Astrocyte of the cerebellum (primary cell): ENCODE measurements around the gene OPRL1.
"Not testable (repeated sequence)": the region's sequence is repeated elsewhere in the genome, so short reads cannot be mapped to it uniquely, and the experiment has no call there.

Experiments
- DNase-seq: peaks from one replicate; pipeline ENCODE4 v3.0.0-alpha.2; 2011; ENCODE audit warnings: low read depth
- H3K4me3 ChIP-seq: 2 replicates; pipeline ENCODE4 v1.5.1; 2011; ENCODE audit warnings: mild to moderate bottlenecking, low read depth, low read length, moderate library complexity
- in situ Hi-C: cut with HindIII; loops from 2 replicates; pipeline ENCODE4 v1.10.0; 2017; ENCODE audit warnings: low sequenced_read_pairs
- TF ChIP-seq, protein P1 (sequence below): IDR thresholded peaks from 2 replicates; pipeline ENCODE4 v1.5.1; 2012; ENCODE audit warnings: low read length, low read depth, moderate library complexity, mild to moderate bottlenecking; ENCODE audit errors: missing control alignments

The OPRL1 gene

DNA sequence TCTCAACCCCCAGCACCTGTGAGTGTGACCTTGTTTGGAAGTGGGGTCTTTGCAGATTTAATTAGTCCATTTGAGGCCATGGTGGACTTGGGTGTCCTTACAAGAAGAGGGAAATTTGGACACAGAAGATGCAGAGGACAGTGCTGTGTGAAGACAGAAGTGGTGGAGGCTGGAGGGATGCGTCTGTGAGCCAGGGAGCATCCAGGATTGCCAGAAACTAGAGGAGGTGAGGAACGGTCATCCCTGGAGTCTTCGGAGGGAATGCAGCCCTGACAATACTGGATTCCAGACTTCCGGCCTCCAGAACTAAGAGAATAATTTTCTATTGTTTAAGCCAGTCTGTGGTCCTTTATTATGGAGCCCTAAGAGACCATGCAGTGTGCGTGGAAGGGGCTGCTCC, 50.4 kb downstream of the OPRL1 start:
- DNase-seq, result no peak
- H3K4me3 ChIP-seq, result no peak overlapping the region
- TF ChIP-seq, protein P1, sequence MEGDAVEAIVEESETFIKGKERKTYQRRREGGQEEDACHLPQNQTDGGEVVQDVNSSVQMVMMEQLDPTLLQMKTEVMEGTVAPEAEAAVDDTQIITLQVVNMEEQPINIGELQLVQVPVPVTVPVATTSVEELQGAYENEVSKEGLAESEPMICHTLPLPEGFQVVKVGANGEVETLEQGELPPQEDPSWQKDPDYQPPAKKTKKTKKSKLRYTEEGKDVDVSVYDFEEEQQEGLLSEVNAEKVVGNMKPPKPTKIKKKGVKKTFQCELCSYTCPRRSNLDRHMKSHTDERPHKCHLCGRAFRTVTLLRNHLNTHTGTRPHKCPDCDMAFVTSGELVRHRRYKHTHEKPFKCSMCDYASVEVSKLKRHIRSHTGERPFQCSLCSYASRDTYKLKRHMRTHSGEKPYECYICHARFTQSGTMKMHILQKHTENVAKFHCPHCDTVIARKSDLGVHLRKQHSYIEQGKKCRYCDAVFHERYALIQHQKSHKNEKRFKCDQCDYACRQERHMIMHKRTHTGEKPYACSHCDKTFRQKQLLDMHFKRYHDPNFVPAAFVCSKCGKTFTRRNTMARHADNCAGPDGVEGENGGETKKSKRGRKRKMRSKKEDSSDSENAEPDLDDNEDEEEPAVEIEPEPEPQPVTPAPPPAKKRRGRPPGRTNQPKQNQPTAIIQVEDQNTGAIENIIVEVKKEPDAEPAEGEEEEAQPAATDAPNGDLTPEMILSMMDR, result no peak
- in situ Hi-C loops, result no loop called here

DNA sequence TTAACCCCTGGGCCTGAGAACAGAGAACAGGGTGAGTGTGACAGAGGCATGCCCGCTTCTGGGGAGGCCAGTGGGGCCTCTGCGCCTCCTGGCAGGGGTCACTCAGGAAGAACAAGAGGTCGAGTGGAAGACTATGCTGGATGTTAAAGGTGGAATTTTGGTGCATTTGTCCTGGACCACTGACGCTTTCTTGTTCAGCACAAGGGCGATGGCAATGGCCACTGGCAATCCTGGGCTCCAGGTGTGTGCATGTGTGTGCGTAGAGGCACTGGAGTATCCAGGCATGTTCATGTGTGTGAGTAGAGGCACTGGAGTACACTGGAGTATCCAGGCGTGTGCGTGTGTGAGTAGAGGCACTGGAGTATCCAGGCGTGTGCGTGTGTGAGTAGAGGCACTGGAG, 51.0 kb downstream of the OPRL1 start:
- in situ Hi-C loops, result no loop called here
- DNase-seq, result no peak
- no peak overlapping the region for H3K4me3 ChIP-seq
- TF ChIP-seq, protein P1, result no peak

DNA sequence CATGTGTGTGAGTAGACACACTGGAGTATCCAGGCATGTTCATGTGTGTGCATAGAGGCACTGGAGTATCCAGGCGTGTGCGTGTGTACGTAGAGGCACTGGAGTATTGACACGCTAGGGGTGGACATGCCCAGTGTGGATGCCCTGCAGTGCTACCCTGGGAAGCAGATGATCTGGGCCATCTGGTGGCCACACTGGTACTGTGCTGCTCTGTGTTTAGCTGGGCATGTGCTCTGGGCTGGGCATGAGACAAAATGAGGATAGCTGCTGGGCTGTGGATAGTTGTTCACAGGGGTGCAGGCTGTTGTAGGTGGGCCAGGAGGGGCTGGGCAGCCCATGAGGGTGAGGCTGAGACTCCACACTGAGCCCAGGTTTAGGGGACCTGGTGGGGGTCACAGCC, 51.5 kb downstream of the OPRL1 start:
- in situ Hi-C loops, result no loop called here
- no peak overlapping the region for H3K4me3 ChIP-seq
- TF ChIP-seq, protein P1, result no peak
- no peak for DNase-seq

DNA sequence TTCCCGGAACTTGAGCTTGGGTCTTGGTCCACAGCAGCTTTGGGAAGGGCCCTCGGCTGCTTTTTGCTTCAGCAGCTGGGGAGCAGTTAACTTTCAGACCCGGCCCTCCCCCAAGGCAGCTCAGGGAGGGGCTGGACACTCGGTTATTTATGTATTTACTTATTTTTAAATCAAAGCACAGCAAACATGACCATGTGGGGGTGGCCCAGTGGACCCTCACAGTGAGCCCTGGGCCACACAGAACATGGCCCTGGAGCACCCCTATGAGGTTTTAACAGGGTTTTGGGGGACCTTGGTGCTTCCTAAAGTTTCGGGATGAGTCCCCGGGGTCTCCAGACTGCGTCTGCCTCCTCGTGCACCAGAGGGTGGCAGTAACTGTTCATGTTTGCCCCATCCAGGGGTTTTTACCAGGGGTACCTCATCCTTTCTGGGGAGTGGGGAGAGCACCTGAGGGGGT, 54.1 kb downstream of the OPRL1 start:
- TF ChIP-seq, protein P1, result no peak
- in situ Hi-C loops, result no loop called here
- DNase-seq, result no peak
- no peak overlapping the region for H3K4me3 ChIP-seq

DNA sequence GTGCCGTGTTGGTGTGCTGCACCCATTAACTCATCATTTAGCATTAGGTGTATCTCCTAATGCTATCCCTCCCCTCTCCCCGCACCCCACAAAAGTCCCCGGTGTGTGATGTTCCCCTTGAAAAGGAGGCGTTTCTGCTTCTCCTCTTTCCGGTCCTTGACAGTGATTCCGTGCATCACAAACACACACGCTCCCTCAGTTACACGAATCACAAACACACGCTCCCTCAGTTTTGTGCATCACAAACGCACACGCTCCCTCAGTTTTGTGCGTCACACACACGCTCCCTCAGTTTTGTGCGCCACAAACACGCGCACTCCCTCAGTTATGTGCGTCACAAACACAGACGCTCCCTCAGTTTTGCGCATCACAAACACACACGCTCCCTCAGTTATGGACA, 54.9 kb downstream of the OPRL1 start:
- H3K4me3 ChIP-seq, DNase-seq, in situ Hi-C loops: not testable (repeated sequence)

DNA sequence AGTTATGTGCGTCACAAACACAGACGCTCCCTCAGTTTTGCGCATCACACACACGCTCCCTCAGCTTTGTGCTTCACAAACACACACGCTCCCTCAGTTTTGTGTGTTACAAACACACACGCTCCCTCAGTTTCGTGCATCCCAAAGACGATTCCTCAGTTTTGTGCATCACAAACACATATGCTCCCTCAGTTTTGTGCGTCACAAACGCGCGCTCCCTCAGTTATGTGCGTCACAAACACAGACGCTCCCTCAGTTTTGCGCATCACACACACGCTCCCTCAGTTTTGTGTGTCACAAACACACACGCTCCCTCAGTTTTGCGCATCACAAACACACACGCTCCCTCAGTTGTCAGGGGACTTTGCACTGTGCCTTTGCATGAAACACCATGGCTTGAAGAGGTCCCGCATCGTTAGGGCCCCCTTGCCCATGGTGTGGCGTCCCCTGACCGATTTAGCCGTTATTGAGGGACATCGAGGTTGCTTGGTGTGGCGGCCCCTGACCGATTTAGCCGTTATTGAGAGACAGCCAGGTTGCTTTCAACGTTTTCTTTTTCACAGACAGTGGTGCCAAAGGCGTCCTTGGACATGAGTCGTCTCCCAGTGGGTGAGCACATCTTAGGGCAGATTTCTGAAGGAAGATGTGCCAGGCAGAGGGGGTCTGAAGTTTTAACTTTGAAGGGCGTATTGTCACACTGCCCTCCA, 56.3 kb downstream of the OPRL1 start:
- H3K4me3 ChIP-seq, result no peak overlapping the region
- DNase-seq, result no peak
- TF ChIP-seq, protein P1, result no peak
- in situ Hi-C loops, result no loop called here

DNA sequence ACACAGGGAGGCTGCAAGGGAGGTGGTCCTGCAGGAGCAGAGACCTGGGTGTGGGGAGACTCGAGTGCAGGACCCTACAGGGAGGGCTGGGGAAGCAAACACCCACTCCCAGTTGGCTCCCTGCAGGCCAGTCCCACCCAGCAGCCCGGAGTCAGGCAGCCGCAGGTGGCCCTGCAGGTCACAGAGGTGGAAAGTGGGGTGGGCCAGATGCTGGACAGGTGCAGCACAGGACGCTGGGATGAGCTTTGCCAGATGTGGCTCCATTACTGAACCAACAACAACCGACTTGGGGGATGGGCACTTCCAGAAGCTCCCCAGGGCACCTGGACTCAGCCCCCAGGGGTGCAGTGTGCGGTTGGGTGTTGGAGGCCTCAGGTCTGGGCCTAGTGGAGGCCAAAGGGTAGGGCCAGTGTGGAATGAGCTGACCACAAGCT, 57.7 kb downstream of the OPRL1 start:
- in situ Hi-C loops, result no loop called here
- DNase-seq, result no peak
- no peak overlapping the region for H3K4me3 ChIP-seq
- TF ChIP-seq, protein P1, result no peak
